Measurements from ENCODE around the gene ZNF48. TPM values are rescaled to one million over a fixed set of nuclear protein-coding genes. Genes with fewer than 3 reads are reported as not detected.

ZNF48 gene
- total RNA-seq, 4 donors from 2014 or later = 5.8 to 10.5 (median 7.0) TPM; not detected in 1

GRCh38 chr16:30378236-30379157 lies 16.7 kb upstream of the ZNF48 start:
- in situ Hi-C loops (cut with MboI; ENCODE audit: low pct_ligation_motif_present in 1 of 4, low pct_unique_long_range_greater_than_20kb in 1 of 4, low sequenced_read_pairs in 3 of 4) = no loop called here
- H3K9me3 ChIP-seq = no peaks in the 10 kb centered on the region
- intact Hi-C loops (cut with DNase I; ENCODE audit: low total_unique reads) = no loop called here
- peak; percentile 100 for DNase-seq
- H3K36me3 ChIP-seq = no peaks in the 10 kb centered on the region
- no peaks in the 10 kb centered on the region for H3K27me3 ChIP-seq
- 0 to 1% methylated on average over 11 to 46 of the region's 67 CpGs for WGBS, 2 donors (ENCODE audit: low coverage in 1 of 2)
- peaks cover 10 to 20% (median 16%) of the 10 kb centered on the region in 4 donors for H3K4me1 ChIP-seq
- TF ChIP-seq CTCF (IDR thresholded peaks at IDR 0.05) (peak in 2 of 5 experiments; percentile 7 to 23), POLR2A (IDR thresholded peaks at IDR 0.05) (peak; percentile 74), POLR2AphosphoS5 (IDR thresholded peaks at IDR 0.05) (peak; percentile 82 to 88 (median 83)), EP300 (IDR thresholded peaks at IDR 0.05; ENCODE audit: low read depth) (no peak)
- peak overlapping the region; percentile 40 to 68 (median 64) for H3K4me3 ChIP-seq
- H3K27ac ChIP-seq = peak overlapping the region; percentile 96 to 100 (median 100)

- Histone ChIP-seq H3K27ac (peak overlapping the region; percentile 96 to 100 (median 100)), H3K4me1 (peaks cover 10 to 20% (median 16%) of the 10 kb centered on the region in 4 donors), H3K4me3 (peak overlapping the region; percentile 32 to 66 (median 50)), H3K9me3 (no peaks in the 10 kb centered on the region), H3K27me3 (no peaks in the 10 kb centered on the region), H3K36me3 (no peaks in the 10 kb centered on the region)
- TF ChIP-seq POLR2AphosphoS5 (IDR thresholded peaks at IDR 0.05) = no peak
- peak in 1 of 5 experiments; percentile 15 for TF ChIP-seq CTCF (IDR thresholded peaks at IDR 0.05)
- no peak for TF ChIP-seq EP300 (IDR thresholded peaks at IDR 0.05; ENCODE audit: low read depth)
- TF ChIP-seq POLR2A (IDR thresholded peaks at IDR 0.05) = no peak
- intact Hi-C loops (cut with DNase I; ENCODE audit: low total_unique reads) (no loop called here), in situ Hi-C loops (cut with MboI; ENCODE audit: low pct_ligation_motif_present in 1 of 4, low pct_unique_long_range_greater_than_20kb in 1 of 4, low sequenced_read_pairs in 3 of 4) (no loop called here)
- WGBS, 2 donors (ENCODE audit: low coverage in 1 of 2) = 32 to 64% methylated on average over 2 to 27 of the region's 27 CpGs
- no peak for DNase-seq
These were observed 15.9 kb upstream of the ZNF48 start for GRCh38 chr16:30379158-30379783.

- 80 to 87% methylated on average over 2 to 4 of the region's 4 CpGs for WGBS, 2 donors (ENCODE audit: low coverage in 1 of 2)
- H3K27ac ChIP-seq = no peak overlapping the region
- DNase-seq = no peak
- in situ Hi-C loops (cut with MboI; ENCODE audit: low pct_ligation_motif_present in 1 of 4, low pct_unique_long_range_greater_than_20kb in 1 of 4, low sequenced_read_pairs in 3 of 4) (no loop called here), intact Hi-C loops (cut with DNase I; ENCODE audit: low total_unique reads) (no loop called here)
- no peak overlapping the region for H3K4me3 ChIP-seq
- no peak for TF ChIP-seq CTCF (IDR thresholded peaks at IDR 0.05)
- TF ChIP-seq POLR2A (IDR thresholded peaks at IDR 0.05) = no peak
- TF ChIP-seq POLR2AphosphoS5 (IDR thresholded peaks at IDR 0.05) = no peak
- no peak for TF ChIP-seq EP300 (IDR thresholded peaks at IDR 0.05; ENCODE audit: low read depth)
- H3K27me3 ChIP-seq = no peaks in the 10 kb centered on the region
- H3K36me3 ChIP-seq = no peaks in the 10 kb centered on the region
- H3K4me1 ChIP-seq = peaks cover 10 to 20% (median 16%) of the 10 kb centered on the region in 4 donors
- H3K9me3 ChIP-seq = no peaks in the 10 kb centered on the region
These were observed 15.0 kb upstream of the ZNF48 start for GRCh38 chr16:30380072-30380802.

All from transverse colon (tissue), 4 donors.